Right lobe of liver (tissue), 4 donors: Measurements from ENCODE around the gene TMEM192.

ENCODE experiments used
- CTCF ChIP-seq, 4 donors: fragments of 200-600 bp in 3 of 4; fragments of 450-650 bp in 1 of 4; IDR thresholded peaks; one replicate each; pipeline versions ENCODE4 v1.5.1 to v1.8.0; 2016 to 2022; ENCODE audit warnings: antibody characterized with exemption in 4 of 4, mild to moderate bottlenecking in 2 of 4
- POLR2A ChIP-seq: fragments of 450-650 bp; IDR thresholded peaks from one replicate; pipeline ENCODE4 v1.6.1; 2017; ENCODE audit warnings: antibody characterized with exemption, mild to moderate bottlenecking
- donor health status: DM: no; HTN: no; CAD: no.
- donor health status: DM: no; HTN: no; CAD: no.
- donor health status: DM: no; HTN: yes; CAD: no.

GRCh38 chr4:165095291-165095690, 17.4 kb downstream of the TMEM192 start:
- TF ChIP-seq POLR2A (no peak), CTCF (IDR thresholded peaks at IDR 0.05) (no peak)
